ENCODE measurements around the gene PXN.

GRCh38 chr12:120264086-120264903 is 1.2 kb downstream of the PXN start:
- TF ChIP-seq FOXA1 (IDR thresholded peaks at IDR 0.05), result no peak
- TF ChIP-seq FOXA1 (CRISPR knock-in tag; IDR thresholded peaks at IDR 0.05), result no peak
- no peak for TF ChIP-seq TCF12 (IDR thresholded peaks at IDR 0.05)
- no peak for TF ChIP-seq TCF12 (CRISPR knock-in tag; IDR thresholded peaks at IDR 0.05)
- TF ChIP-seq POLR2AphosphoS2 (IDR thresholded peaks at IDR 0.05; ENCODE audit: low read depth, low read length), result no peak
- no peak for TF ChIP-seq HINFP (CRISPR knock-in tag; IDR thresholded peaks at IDR 0.05; ENCODE audit: low read depth)
- TF ChIP-seq HMGA1 (CRISPR knock-in tag; conservative IDR thresholded peaks at IDR 0.05), result no peak

Data from HepG2 (cell line).